HepG2 (cell line): ENCODE results near the gene ANKRD11. TPM values are rescaled to one million over a fixed set of nuclear protein-coding genes. Genes with fewer than 3 reads are reported as not detected.

ENCODE experiments used
- ATAC-seq: fragments of 200-7000 bp; cut with Tn5 transposase; 3 replicates; pipeline ENCODE4 v1.9.1; 2020; ENCODE audit warnings: mild to moderate bottlenecking, moderate library complexity
- BruUV-seq: library from RNA; stranded (reverse); fragments of 400-500 nt; replicated peaks from 2 replicates; lab custom pipeline; 2021; lab: Mats Ljungman, UMichigan
- CTCF ChIA-PET: fragments of 300-600 bp; formaldehyde crosslinking; extraction: SDS; loops from one replicate; lab custom pipeline; 2021; ENCODE audit warnings: low total read pairs, inconsistent platforms, low intra/inter-chr PET ratio; lab: Yijun Ruan, JAX
- POLR2A ChIA-PET: fragments of 350-600 bp; sonication (Branson Sonifier 250); formaldehyde crosslinking; loops from one replicate; lab custom pipeline; 2020; ENCODE audit warnings: antibody characterized with exemption, inconsistent platforms; lab: Yijun Ruan, JAX
- DNase-seq: peaks from one replicate; pipeline ENCODE4 v3.0.0-alpha.2; 2015; ENCODE audit warnings: low spot score
- FAIRE-seq: peaks from 3 replicates; lab custom pipeline; 2011; peaks lifted over from hg19 to GRCh38; lab: Jason Lieb, UNC
- H2AFZ ChIP-seq: one replicate; pipeline ENCODE4 v1.6.1; 2011; ENCODE audit warnings: low read length, inconsistent platforms
- H3K27ac ChIP-seq: fragments of 300-600 bp; 3 replicates; pipeline ENCODE4 v1.8.0; 2011; ENCODE audit warnings: mixed run types, mild to moderate bottlenecking, mixed read lengths, low read length, inconsistent platforms; ENCODE audit not compliant: insufficient read depth; ENCODE audit errors: extremely low read length
- H3K27me3 ChIP-seq, 2 experiments: fragments of 200-600 bp in 1 of 2; 2 replicates in 1 of 2; 3 replicates in 1 of 2; pipeline versions ENCODE4 v1.6.0 to v1.8.0; 2011; ENCODE audit warnings: low read length in 2 of 2, mild to moderate bottlenecking in 2 of 2, moderate library complexity in 2 of 2, inconsistent platforms in 1 of 2; ENCODE audit not compliant: insufficient read depth in 2 of 2, control insufficient read depth in 1 of 2
- H3K36me3 ChIP-seq, 2 experiments: fragments of 200-600 bp in 1 of 2; replicated peaks in 1 of 2; 2 replicates in 1 of 2; 3 replicates in 1 of 2; pipeline versions ENCODE4 v1.5.1 to v1.8.0; 2011; ENCODE audit warnings: low read length in 2 of 2, inconsistent platforms in 1 of 2; ENCODE audit not compliant: insufficient read depth in 2 of 2, control insufficient read depth in 1 of 2
- H3K4me1 ChIP-seq: 2 replicates; pipeline ENCODE4 v1.5.1; 2012; ENCODE audit warnings: low read length, inconsistent platforms; ENCODE audit not compliant: insufficient read depth
- H3K4me2 ChIP-seq: 2 replicates; pipeline ENCODE4 v1.6.0; 2011; ENCODE audit warnings: low read depth, low read length, inconsistent platforms
- H3K4me3 ChIP-seq, 3 experiments: fragments of 200-600 bp in 1 of 3; sonication (generic), shearing (Covaris generic) in 1 of 3; replicated peaks in 1 of 3; 2 replicates each; pipeline ENCODE4 v1.5.1; 2011 to 2016; ENCODE audit warnings: low read length in 3 of 3, inconsistent platforms in 2 of 3, low read depth in 2 of 3, mild to moderate bottlenecking in 2 of 3, control low read depth in 1 of 3, mixed read lengths in 1 of 3; ENCODE audit not compliant: insufficient read depth in 1 of 3
- H3K79me2 ChIP-seq: one replicate; pipeline ENCODE4 v1.6.1; 2011; ENCODE audit warnings: low read length, inconsistent platforms; ENCODE audit not compliant: insufficient read depth
- H3K9ac ChIP-seq: 2 replicates; pipeline ENCODE4 v1.6.0; 2011; ENCODE audit warnings: mild to moderate bottlenecking, low read depth, low read length, inconsistent platforms; ENCODE audit not compliant: insufficient read depth
- H3K9me3 ChIP-seq: 2 replicates; pipeline ENCODE4 v1.5.1; 2012; ENCODE audit warnings: mild to moderate bottlenecking, low read length
- H4K20me1 ChIP-seq: 2 replicates; pipeline ENCODE4 v1.6.0; 2011; ENCODE audit warnings: inconsistent platforms, mild to moderate bottlenecking, low read length, moderate library complexity; ENCODE audit not compliant: insufficient read depth
- ATF7 ChIP-seq, 2 experiments: fragments of 450-650 bp in 1 of 2; sonication (generic) in 1 of 2; formaldehyde crosslinking in 1 of 2; IDR thresholded peaks; 2 replicates each; pipeline versions ENCODE4 v1.4.0 to v1.6.1; 2016 to 2020; ENCODE audit warnings: antibody characterized with exemption in 1 of 2, mild to moderate bottlenecking in 1 of 2, missing genetic modification reagents in 1 of 2
- ATM ChIP-seq: fragments of 450-650 bp; IDR thresholded peaks from 2 replicates; pipeline ENCODE4 v1.7.1; 2017; ENCODE audit warnings: mild to moderate bottlenecking, borderline replicate concordance
- FOXP1 ChIP-seq, 2 experiments: fragments of 450-650 bp in 1 of 2; IDR thresholded peaks; 2 replicates each; pipeline ENCODE4 v1.6.1; 2017 to 2018; ENCODE audit warnings: antibody characterized with exemption in 1 of 2
- KDM1A ChIP-seq: IDR thresholded peaks from 2 replicates; pipeline ENCODE4 v1.6.1; 2016; ENCODE audit warnings: missing compliant biosample characterization
- NBN ChIP-seq: fragments of 450-650 bp; conservative IDR thresholded peaks from 2 replicates; pipeline ENCODE4 v1.6.1; 2017
- NFIC ChIP-seq: IDR thresholded peaks from 2 replicates; pipeline ENCODE4 v1.6.1; 2012; ENCODE audit warnings: mild to moderate bottlenecking, low read length, inconsistent platforms
- PHB2 ChIP-seq: fragments of 450-650 bp; IDR thresholded peaks from 2 replicates; pipeline ENCODE4 v1.6.1; 2018; ENCODE audit not compliant: partially characterized antibody
- RAD51 ChIP-seq: fragments of 450-650 bp; IDR thresholded peaks from 2 replicates; pipeline ENCODE4 v1.6.1; 2016; ENCODE audit warnings: borderline replicate concordance
- ZFP37 ChIP-seq: sonication (generic); formaldehyde crosslinking; IDR thresholded peaks from 2 replicates; pipeline ENCODE4 v1.4.0; 2020; ENCODE audit warnings: missing genetic modification reagents, borderline replicate concordance
- ZNF282 ChIP-seq: fragments of 450-650 bp; IDR thresholded peaks from 2 replicates; pipeline ENCODE4 v1.6.1; 2018; ENCODE audit not compliant: partially characterized antibody
- ZNF468 ChIP-seq: sonication (generic); formaldehyde crosslinking; IDR thresholded peaks from 2 replicates; pipeline ENCODE4 v1.8.0; 2022; ENCODE audit warnings: mild to moderate bottlenecking, moderate library complexity, missing genetic modification reagents
- ZNF614 ChIP-seq: IDR thresholded peaks from 2 replicates; pipeline ENCODE4 v1.6.1; 2018; ENCODE audit warnings: missing biosample characterization, missing genetic modification reagents, inconsistent platforms, borderline replicate concordance
- WGBS: methylation state at CpG from one replicate; pipeline ENCODE4 v1.1.6; 2017; ENCODE audit warnings: low lambda C conversion rate; 5-methylcytosine and 5-hydroxymethylcytosine counted together
- in situ Hi-C: cut with HindIII; loops from 2 replicates; pipeline ENCODE4 v1.10.0; 2017; ENCODE audit warnings: low pct_unique_long_range_greater_than_20kb; ENCODE audit not compliant: extremely low pct_ligation_motif_present
- intact Hi-C: fragments of 100-400 bp; cut with micrococcal nuclease; formaldehyde crosslinking; loops from one replicate; pipeline ENCODE4 v1.10.0; 2022; ENCODE audit not compliant: unreplicated experiment
- polyA plus RNA-seq, 8 experiments: library from polyadenylated mRNA; depleted of rRNA in 3 of 8; stranded (reverse) in 7 of 8; unstranded in 1 of 8; fragments of >200 nt; fragmentation: Illumina TruSeq in 4 of 8; extraction: Trizol in 4 of 8; gene quantifications; 2 replicates each; pipeline versions ENCODE4 v1.2.1 to v1.2.3, GENCODE V29; 2011 to 2016; ENCODE audit warnings: low read depth in 4 of 8, missing spikeins in 1 of 8, mixed read lengths in 1 of 8; ENCODE audit not compliant: insufficient read depth in 1 of 8
- total RNA-seq, 5 experiments: library from RNA; depleted of rRNA; stranded (reverse); fragments of >200 nt; fragmentation: Illumina TruSeq; extraction: Trizol; gene quantifications; 2 replicates each; pipeline ENCODE4 v1.2.3, GENCODE V29; 2016; ENCODE audit warnings: low read depth in 1 of 5
- TF ChIP-seq, protein P1 (sequence below): sonication (generic); formaldehyde crosslinking; IDR thresholded peaks from 2 replicates; pipeline ENCODE4 v1.9.0; 2021; ENCODE audit warnings: missing genetic modification reagents, mild to moderate bottlenecking, borderline replicate concordance
- TF ChIP-seq, protein P2 (sequence below): sonication (generic); formaldehyde crosslinking; IDR thresholded peaks from 2 replicates; pipeline ENCODE4 v1.8.0; 2022; ENCODE audit warnings: mild to moderate bottlenecking, missing genetic modification reagents; ENCODE audit not compliant: insufficient replicate concordance

Gene ANKRD11
- total and polyA plus RNA-seq, 2 of the 13 experiments (the other 11 are each of a cell fraction or from before 2014, with no cell fraction given): 21.4 to 38.4 TPM

DNA sequence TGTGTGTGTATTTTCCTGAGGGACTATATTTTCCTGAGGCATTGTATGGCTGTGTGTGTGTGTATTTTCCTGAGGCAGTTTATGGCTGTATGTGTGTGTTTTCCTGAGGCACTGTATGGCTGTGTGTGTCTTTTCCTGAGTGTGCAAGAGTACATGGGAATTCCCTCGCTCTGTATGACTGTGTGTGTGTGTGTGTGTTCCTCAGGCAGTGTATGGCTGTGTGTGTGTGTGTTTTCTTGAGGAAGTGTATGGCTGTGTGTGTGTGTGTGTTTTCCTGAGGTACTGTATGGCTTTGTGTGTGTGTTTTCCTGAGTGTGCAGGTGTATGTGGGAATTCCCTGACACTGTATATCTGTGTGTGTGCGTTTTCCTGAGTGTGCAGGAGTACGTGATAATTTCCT, 268.8 kb downstream of the ANKRD11 start:
- H3K27ac ChIP-seq: no peak overlapping the region
- no peak for ATAC-seq

DNA sequence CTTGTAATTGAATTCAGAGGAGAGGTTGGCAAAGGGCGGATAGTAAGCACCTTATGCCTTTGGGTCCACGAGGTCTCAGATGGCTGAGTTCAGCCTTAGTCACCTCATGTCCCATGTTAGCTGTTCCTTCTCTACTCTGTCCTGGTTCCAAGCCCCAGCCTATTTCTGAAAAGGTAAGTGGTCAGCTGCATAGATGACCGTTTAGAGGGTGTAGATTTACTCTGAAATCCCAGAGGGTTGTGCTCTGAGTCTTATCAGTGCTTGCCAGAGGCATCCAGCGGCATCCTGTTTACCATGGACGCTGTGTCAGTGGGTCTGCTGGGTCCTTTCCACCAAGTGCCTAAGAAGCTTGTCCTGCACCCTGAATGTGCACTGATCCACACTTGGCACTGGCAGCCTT, 271.0 kb downstream of the ANKRD11 start:
- in situ Hi-C loops: no loop called here
- no peak for ATAC-seq
- Histone ChIP-seq H3K9me3 (no peaks in the 10 kb centered on the region), H3K27me3 (no peaks in the 10 kb centered on the region; a peak in 1 of 5 replicates), H3K4me3 (no peak overlapping the region), H3K9ac (no peak overlapping the region; the same call in 1 of the 2 replicates), H3K4me2 (no peak overlapping the region), H2AFZ (no peak overlapping the region), H4K20me1 (no peaks in the 10 kb centered on the region), H3K4me1 (peaks cover 10% of the 10 kb centered on the region; the same call in 1 of the 2 replicates), H3K27ac (no peak overlapping the region), H3K79me2 (peaks cover 8% of the 10 kb centered on the region), H3K36me3 (peaks cover 16 to 26% of the 10 kb centered on the region in 2 experiments)
- 78% methylated on average over 5 of the region's 5 CpGs for whole genome bisulfite sequencing
- FAIRE-seq: no peak
- no peak for DNase-seq
- ChIA-PET POLR2A (no interaction called here), CTCF (no interaction called here)
- intact Hi-C loops: loop anchor here (5.0 kb wide), 1 partner anchor 47 kb away; the partner anchor contains the start of gene CDH15
- BruUV-seq: no TSS peak
- no peak for TF ChIP-seq KDM1A (CRISPR knock-in tag)
- TF ChIP-seq, protein P1, sequence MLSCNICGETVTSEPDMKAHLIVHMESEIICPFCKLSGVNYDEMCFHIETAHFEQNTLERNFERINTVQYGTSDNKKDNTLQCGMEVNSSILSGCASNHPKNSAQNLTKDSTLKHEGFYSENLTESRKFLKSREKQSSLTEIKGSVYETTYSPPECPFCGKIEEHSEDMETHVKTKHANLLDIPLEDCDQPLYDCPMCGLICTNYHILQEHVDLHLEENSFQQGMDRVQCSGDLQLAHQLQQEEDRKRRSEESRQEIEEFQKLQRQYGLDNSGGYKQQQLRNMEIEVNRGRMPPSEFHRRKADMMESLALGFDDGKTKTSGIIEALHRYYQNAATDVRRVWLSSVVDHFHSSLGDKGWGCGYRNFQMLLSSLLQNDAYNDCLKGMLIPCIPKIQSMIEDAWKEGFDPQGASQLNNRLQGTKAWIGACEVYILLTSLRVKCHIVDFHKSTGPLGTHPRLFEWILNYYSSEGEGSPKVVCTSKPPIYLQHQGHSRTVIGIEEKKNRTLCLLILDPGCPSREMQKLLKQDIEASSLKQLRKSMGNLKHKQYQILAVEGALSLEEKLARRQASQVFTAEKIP (CRISPR knock-in tag): no peak
- TF ChIP-seq ZNF614 (CRISPR knock-in tag): no peak
- TF ChIP-seq, all 625 proteins: peak for 0

More for the DNA sequence above, 268.8 kb downstream of the ANKRD11 start:
- Histone ChIP-seq H3K9ac (no peak overlapping the region), H3K36me3 (peaks cover 22 to 37% of the 10 kb centered on the region in 2 experiments), H3K4me1 (peaks cover 4% of the 10 kb centered on the region; the same call in 1 of the 2 replicates), H4K20me1 (no peaks in the 10 kb centered on the region), H3K9me3 (no peaks in the 10 kb centered on the region), H2AFZ (no peak overlapping the region), H3K4me2 (no peak overlapping the region), H3K27me3 (no peaks in the 10 kb centered on the region; a peak in 1 of 5 replicates), H3K79me2 (peaks cover 8% of the 10 kb centered on the region), H3K4me3 (no peak overlapping the region)
- WGBS: 92% methylated on average over 3 of the region's 3 CpGs
- TF ChIP-seq RAD51: 0 out of 2 replicates have a peak, but pooled peaks have one; percentile 17
- TF ChIP-seq ZNF282: peak; percentile 52
- 0 out of 2 replicates have a peak, but pooled peaks have one; percentile 88 for TF ChIP-seq NBN
- no peak for TF ChIP-seq ZFP37 (CRISPR knock-in tag)
- TF ChIP-seq NFIC: no peak
- no peak for TF ChIP-seq ZNF468
- peak; percentile 86 for TF ChIP-seq PHB2
- TF ChIP-seq FOXP1 (IDR thresholded peaks at IDR 0.05): 0 out of 2 replicates have a peak, but pooled peaks have one; percentile 27
- TF ChIP-seq FOXP1 (CRISPR knock-in tag; IDR thresholded peaks at IDR 0.05): no peak
- TF ChIP-seq ATM: 0 out of 2 replicates have a peak, but pooled peaks have one; percentile 10
- TF ChIP-seq, protein P2, sequence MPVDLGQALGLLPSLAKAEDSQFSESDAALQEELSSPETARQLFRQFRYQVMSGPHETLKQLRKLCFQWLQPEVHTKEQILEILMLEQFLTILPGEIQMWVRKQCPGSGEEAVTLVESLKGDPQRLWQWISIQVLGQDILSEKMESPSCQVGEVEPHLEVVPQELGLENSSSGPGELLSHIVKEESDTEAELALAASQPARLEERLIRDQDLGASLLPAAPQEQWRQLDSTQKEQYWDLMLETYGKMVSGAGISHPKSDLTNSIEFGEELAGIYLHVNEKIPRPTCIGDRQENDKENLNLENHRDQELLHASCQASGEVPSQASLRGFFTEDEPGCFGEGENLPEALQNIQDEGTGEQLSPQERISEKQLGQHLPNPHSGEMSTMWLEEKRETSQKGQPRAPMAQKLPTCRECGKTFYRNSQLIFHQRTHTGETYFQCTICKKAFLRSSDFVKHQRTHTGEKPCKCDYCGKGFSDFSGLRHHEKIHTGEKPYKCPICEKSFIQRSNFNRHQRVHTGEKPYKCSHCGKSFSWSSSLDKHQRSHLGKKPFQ (CRISPR knock-in tag): no peak
- TF ChIP-seq ATF7 (IDR thresholded peaks at IDR 0.05): peak; percentile 1; the same call in 1 of the 2 replicates
- no peak for TF ChIP-seq ATF7 (CRISPR knock-in tag; IDR thresholded peaks at IDR 0.05)
- ChIA-PET CTCF (no interaction called here), POLR2A (no interaction called here)
- intact Hi-C loops (no loop called here), in situ Hi-C loops (no loop called here)
- FAIRE-seq (peak; percentile 43), DNase-seq (no peak)
- no TSS peak for BruUV-seq
